ENCODE measurements around the gene CNTNAP3B. TPM values are rescaled to one million over a fixed set of nuclear protein-coding genes. Genes with fewer than 3 reads are reported as not detected.

The CNTNAP3B gene
- total RNA-seq, 2 experiments from 2014 or later, result not detected

Other genes starting within 250 kb of the CNTNAP3B start
- gene SPATA31A6, start 54.2 kb upstream of the CNTNAP3B start, total RNA-seq, result not detected

Data from activated CD4-positive, alpha-beta T cell treated with anti-CD3 and anti-CD28 coated beads for 36 hours (primary cell).